Liver (tissue), 9 donors: ENCODE results near the gene SARM1. TPM values are rescaled to one million over a fixed set of nuclear protein-coding genes. Genes with fewer than 3 reads are reported as not detected.

Source experiments
- DNase-seq: peaks from one replicate; pipeline ENCODE4 v3.0.0-alpha.2; 2017; ENCODE audit warnings: low spot score
- H3K27ac ChIP-seq, 2 donors: one replicate each; pipeline ENCODE4 v1.7.0; 2013; ENCODE audit warnings: inconsistent platforms in 2 of 2, low read length in 2 of 2, control low read depth in 1 of 2, low read depth in 1 of 2, mild to moderate bottlenecking in 1 of 2
- H3K27me3 ChIP-seq, 4 donors: one replicate each; pipeline versions ENCODE4 v1.6.1 to v1.7.0; 2013; ENCODE audit warnings: low read length in 3 of 4, inconsistent platforms in 1 of 4, mild to moderate bottlenecking in 1 of 4, moderate library complexity in 1 of 4; ENCODE audit not compliant: control insufficient read depth in 4 of 4, insufficient read depth in 4 of 4
- H3K36me3 ChIP-seq, 4 donors: one replicate each; pipeline versions ENCODE4 v1.6.1 to v1.7.0; 2013; ENCODE audit warnings: low read length in 3 of 4, mild to moderate bottlenecking in 3 of 4, low read depth in 1 of 4, moderate library complexity in 1 of 4; ENCODE audit not compliant: control insufficient read depth in 4 of 4, insufficient read depth in 3 of 4
- H3K4me1 ChIP-seq, 4 donors: one replicate each; pipeline versions ENCODE4 v1.6.1 to v1.7.0; 2013; ENCODE audit warnings: low read length in 3 of 4, mild to moderate bottlenecking in 3 of 4, moderate library complexity in 1 of 4; ENCODE audit not compliant: control insufficient read depth in 4 of 4, insufficient read depth in 4 of 4
- H3K4me3 ChIP-seq, 3 donors: one replicate each; pipeline versions ENCODE4 v1.6.1 to v1.7.0; 2013; ENCODE audit warnings: low read length in 3 of 3, control low read depth in 1 of 3, low read depth in 1 of 3, mild to moderate bottlenecking in 1 of 3
- H3K9ac ChIP-seq, 2 donors: one replicate each; pipeline ENCODE4 v1.7.0; 2013; ENCODE audit warnings: low read length in 2 of 2, mild to moderate bottlenecking in 2 of 2, moderate library complexity in 2 of 2, control low read depth in 1 of 2, low read depth in 1 of 2
- H3K9me3 ChIP-seq, 4 donors: one replicate each; pipeline versions ENCODE4 v1.6.1 to v1.7.0; 2013; ENCODE audit warnings: low read length in 3 of 4; ENCODE audit not compliant: control insufficient read depth in 4 of 4
- EGR1 ChIP-seq, 2 donors: IDR thresholded peaks; 2 replicates each; pipeline ENCODE4 v1.6.1; 2016 to 2018; ENCODE audit warnings: antibody characterized with exemption in 2 of 2, low read depth in 2 of 2
- FOXA1 ChIP-seq: IDR thresholded peaks from 2 replicates; pipeline ENCODE4 v1.6.1; 2016; ENCODE audit warnings: antibody characterized with exemption
- FOXA2 ChIP-seq: IDR thresholded peaks from 2 replicates; pipeline ENCODE4 v1.6.1; 2016; ENCODE audit warnings: antibody characterized with exemption
- GABPA ChIP-seq, 2 donors: IDR thresholded peaks in 1 of 2; conservative IDR thresholded peaks in 1 of 2; 2 replicates each; pipeline ENCODE4 v1.6.1; 2016; ENCODE audit warnings: antibody characterized with exemption in 2 of 2, mild to moderate bottlenecking in 1 of 2, moderate library complexity in 1 of 2
- HNF4A ChIP-seq, 2 donors: conservative IDR thresholded peaks; 2 replicates each; pipeline ENCODE4 v1.6.1; 2016; ENCODE audit warnings: antibody characterized with exemption in 2 of 2, mild to moderate bottlenecking in 2 of 2
- HNF4G ChIP-seq: IDR thresholded peaks from 2 replicates; pipeline ENCODE4 v1.6.1; 2016; ENCODE audit warnings: antibody characterized with exemption
- JUND ChIP-seq, 2 donors: IDR thresholded peaks; 2 replicates each; pipeline ENCODE4 v1.6.1; 2016; ENCODE audit warnings: antibody characterized with exemption in 2 of 2
- NR2F2 ChIP-seq: IDR thresholded peaks from 2 replicates; pipeline ENCODE4 v1.6.1; 2016; ENCODE audit warnings: antibody characterized with exemption
- RAD21 ChIP-seq, 2 donors: IDR thresholded peaks; 2 replicates each; pipeline ENCODE4 v1.6.1; 2016; ENCODE audit warnings: antibody characterized with exemption in 2 of 2, mild to moderate bottlenecking in 2 of 2
- RXRA ChIP-seq, 2 donors: IDR thresholded peaks; 2 replicates each; pipeline ENCODE4 v1.6.1; 2017 to 2018; ENCODE audit warnings: antibody characterized with exemption in 2 of 2, mild to moderate bottlenecking in 1 of 2
- SP1 ChIP-seq: IDR thresholded peaks from 2 replicates; pipeline ENCODE4 v1.6.1; 2018; ENCODE audit warnings: antibody characterized with exemption, mild to moderate bottlenecking
- TAF1 ChIP-seq: conservative IDR thresholded peaks from 2 replicates; pipeline ENCODE4 v1.6.1; 2016; ENCODE audit warnings: antibody characterized with exemption, mild to moderate bottlenecking
- YY1 ChIP-seq: IDR thresholded peaks from 2 replicates; pipeline ENCODE4 v1.6.1; 2016; ENCODE audit warnings: antibody characterized with exemption, mild to moderate bottlenecking
- WGBS: extraction: QIAGEN DNeasy Blood & Tissue Kit; methylation state at CpG from one replicate; pipeline ENCODE4 v1.1.7; 2013; 5-methylcytosine and 5-hydroxymethylcytosine counted together
- polyA plus RNA-seq, 2 donors: library from polyadenylated mRNA; stranded (reverse) in 1 of 2; unstranded in 1 of 2; fragments of 200-250 nt in 1 of 2; fragments of >200 nt in 1 of 2; fragmentation: Nextera tagmentation in 1 of 2; extraction: Ambion mirVana in 1 of 2; gene quantifications; one replicate each; pipeline versions ENCODE4 v1.2.1 to v1.2.3, GENCODE V29; 2013 to 2015
- total RNA-seq, 2 donors: library from RNA; depleted of rRNA; stranded (reverse); fragments of >200 nt; gene quantifications; one replicate each; pipeline ENCODE4 v1.2.3, GENCODE V29; 2014
- TF ChIP-seq, protein P1 (sequence below): IDR thresholded peaks from 2 replicates; pipeline ENCODE4 v1.6.1; 2016; ENCODE audit warnings: antibody characterized with exemption
- TF ChIP-seq, protein P2 (sequence below): IDR thresholded peaks from 2 replicates; pipeline ENCODE4 v1.6.1; 2016; ENCODE audit warnings: antibody characterized with exemption, mild to moderate bottlenecking
- TF ChIP-seq, protein P3 (sequence below): IDR thresholded peaks from 2 replicates; pipeline ENCODE4 v1.6.1; 2016; ENCODE audit warnings: antibody characterized with exemption
- TF ChIP-seq, protein P4 (sequence below): IDR thresholded peaks from 2 replicates; pipeline ENCODE4 v1.6.1; 2016; ENCODE audit warnings: antibody characterized with exemption
- TF ChIP-seq, protein P5 (sequence below): fragments of 150-350 bp; IDR thresholded peaks from 2 replicates; pipeline ENCODE4 v1.5.1; 2017; ENCODE audit warnings: improper control_type of control experiment, low read depth, low read length; ENCODE audit not compliant: missing input control
- donor health status: healthy.
- donor health status: healthy.
- donor health status: healthy.
- donor health status: healthy.
- donor health status: healthy.

The SARM1 gene
- total and polyA plus RNA-seq, 4 donors = 2.4 to 5.4 (median 5.1) TPM

DNA sequence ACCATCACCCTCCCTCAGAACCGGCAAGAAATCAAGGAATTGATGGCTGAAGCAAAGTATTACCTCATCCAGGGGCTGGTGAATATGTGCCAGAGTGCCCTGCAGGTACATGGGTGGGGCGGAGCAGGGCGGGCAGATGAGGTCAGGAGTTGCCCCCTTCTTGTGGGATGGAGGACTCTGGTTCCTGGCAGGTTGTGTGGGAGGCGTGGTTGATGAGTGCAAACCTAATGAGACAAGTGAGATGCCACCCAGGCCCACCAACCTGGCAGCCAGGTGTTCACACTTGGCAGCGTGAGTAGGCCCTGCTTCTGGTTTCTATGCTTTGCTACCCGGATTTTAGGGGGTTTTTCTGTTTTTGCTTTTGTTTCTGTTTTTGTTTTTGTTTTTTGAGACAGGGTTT, 31.1 kb upstream of the SARM1 start:
- Histone ChIP-seq H3K9ac (no peak overlapping the region), H3K4me1 (peaks cover 10 to 49% (median 42%) of the 10 kb centered on the region in 4 donors), H3K27ac (no peak overlapping the region), H3K9me3 (no peaks in the 10 kb centered on the region), H3K4me3 (no peak overlapping the region), H3K36me3 (peaks cover 11 to 49% (median 35%) of the 10 kb centered on the region in 4 donors), H3K27me3 (no peaks in the 10 kb centered on the region)
- DNase-seq = no peak
- WGBS = 88% methylated on average over 6 of the region's 6 CpGs
- TF ChIP-seq TAF1 = no peak
- TF ChIP-seq JUND (IDR thresholded peaks at IDR 0.05) = no peak
- TF ChIP-seq, protein P1, sequence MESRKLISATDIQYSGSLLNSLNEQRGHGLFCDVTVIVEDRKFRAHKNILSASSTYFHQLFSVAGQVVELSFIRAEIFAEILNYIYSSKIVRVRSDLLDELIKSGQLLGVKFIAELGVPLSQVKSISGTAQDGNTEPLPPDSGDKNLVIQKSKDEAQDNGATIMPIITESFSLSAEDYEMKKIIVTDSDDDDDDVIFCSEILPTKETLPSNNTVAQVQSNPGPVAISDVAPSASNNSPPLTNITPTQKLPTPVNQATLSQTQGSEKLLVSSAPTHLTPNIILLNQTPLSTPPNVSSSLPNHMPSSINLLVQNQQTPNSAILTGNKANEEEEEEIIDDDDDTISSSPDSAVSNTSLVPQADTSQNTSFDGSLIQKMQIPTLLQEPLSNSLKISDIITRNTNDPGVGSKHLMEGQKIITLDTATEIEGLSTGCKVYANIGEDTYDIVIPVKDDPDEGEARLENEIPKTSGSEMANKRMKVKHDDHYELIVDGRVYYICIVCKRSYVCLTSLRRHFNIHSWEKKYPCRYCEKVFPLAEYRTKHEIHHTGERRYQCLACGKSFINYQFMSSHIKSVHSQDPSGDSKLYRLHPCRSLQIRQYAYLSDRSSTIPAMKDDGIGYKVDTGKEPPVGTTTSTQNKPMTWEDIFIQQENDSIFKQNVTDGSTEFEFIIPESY = no peak
- TF ChIP-seq RXRA (IDR thresholded peaks at IDR 0.05) = no peak
- TF ChIP-seq, protein P2, sequence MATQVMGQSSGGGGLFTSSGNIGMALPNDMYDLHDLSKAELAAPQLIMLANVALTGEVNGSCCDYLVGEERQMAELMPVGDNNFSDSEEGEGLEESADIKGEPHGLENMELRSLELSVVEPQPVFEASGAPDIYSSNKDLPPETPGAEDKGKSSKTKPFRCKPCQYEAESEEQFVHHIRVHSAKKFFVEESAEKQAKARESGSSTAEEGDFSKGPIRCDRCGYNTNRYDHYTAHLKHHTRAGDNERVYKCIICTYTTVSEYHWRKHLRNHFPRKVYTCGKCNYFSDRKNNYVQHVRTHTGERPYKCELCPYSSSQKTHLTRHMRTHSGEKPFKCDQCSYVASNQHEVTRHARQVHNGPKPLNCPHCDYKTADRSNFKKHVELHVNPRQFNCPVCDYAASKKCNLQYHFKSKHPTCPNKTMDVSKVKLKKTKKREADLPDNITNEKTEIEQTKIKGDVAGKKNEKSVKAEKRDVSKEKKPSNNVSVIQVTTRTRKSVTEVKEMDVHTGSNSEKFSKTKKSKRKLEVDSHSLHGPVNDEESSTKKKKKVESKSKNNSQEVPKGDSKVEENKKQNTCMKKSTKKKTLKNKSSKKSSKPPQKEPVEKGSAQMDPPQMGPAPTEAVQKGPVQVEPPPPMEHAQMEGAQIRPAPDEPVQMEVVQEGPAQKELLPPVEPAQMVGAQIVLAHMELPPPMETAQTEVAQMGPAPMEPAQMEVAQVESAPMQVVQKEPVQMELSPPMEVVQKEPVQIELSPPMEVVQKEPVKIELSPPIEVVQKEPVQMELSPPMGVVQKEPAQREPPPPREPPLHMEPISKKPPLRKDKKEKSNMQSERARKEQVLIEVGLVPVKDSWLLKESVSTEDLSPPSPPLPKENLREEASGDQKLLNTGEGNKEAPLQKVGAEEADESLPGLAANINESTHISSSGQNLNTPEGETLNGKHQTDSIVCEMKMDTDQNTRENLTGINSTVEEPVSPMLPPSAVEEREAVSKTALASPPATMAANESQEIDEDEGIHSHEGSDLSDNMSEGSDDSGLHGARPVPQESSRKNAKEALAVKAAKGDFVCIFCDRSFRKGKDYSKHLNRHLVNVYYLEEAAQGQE = no peak
- no peak for TF ChIP-seq FOXA1
- no peak for TF ChIP-seq RAD21 (IDR thresholded peaks at IDR 0.05)
- TF ChIP-seq HNF4A (conservative IDR thresholded peaks at IDR 0.05) = no peak
- no peak for TF ChIP-seq GABPA (IDR thresholded peaks at IDR 0.05 in 1 of 2, conservative IDR thresholded peaks at IDR 0.05 in 1 of 2)
- no peak for TF ChIP-seq HNF4G
- TF ChIP-seq YY1 = no peak

DNA sequence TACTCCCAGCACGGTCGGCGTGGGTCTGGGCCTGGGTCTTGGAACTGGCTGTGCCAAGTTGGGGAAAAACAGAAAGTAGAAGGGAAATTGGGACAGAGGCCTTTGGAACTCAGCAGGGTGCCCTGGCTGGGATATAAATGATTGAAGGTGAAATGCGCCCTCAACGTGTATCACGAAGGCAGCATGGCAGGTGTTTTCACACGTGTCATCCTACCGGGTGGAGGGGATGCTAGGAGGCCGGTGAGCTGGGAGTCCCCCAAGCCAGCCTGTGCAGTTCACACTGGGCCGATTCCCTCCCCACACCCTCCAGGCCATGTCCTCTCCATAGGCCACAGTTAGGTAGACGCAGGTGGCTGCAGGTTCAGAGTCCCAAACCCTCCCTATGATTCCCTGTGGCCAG, 30.0 kb upstream of the SARM1 start:
- no peak overlapping the region for H3K9ac ChIP-seq
- no peak for DNase-seq
- H3K4me1 ChIP-seq = peaks cover 17 to 59% (median 48%) of the 10 kb centered on the region in 4 donors
- no peaks in the 10 kb centered on the region for H3K27me3 ChIP-seq
- peaks cover 11 to 54% (median 36%) of the 10 kb centered on the region in 4 donors for H3K36me3 ChIP-seq
- no peak overlapping the region for H3K27ac ChIP-seq
- H3K9me3 ChIP-seq = no peaks in the 10 kb centered on the region
- 97% methylated on average over 11 of the region's 11 CpGs for WGBS
- no peak overlapping the region for H3K4me3 ChIP-seq
- TF ChIP-seq, protein P3, sequence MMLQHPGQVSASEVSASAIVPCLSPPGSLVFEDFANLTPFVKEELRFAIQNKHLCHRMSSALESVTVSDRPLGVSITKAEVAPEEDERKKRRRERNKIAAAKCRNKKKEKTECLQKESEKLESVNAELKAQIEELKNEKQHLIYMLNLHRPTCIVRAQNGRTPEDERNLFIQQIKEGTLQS = no peak
- TF ChIP-seq, protein P4, sequence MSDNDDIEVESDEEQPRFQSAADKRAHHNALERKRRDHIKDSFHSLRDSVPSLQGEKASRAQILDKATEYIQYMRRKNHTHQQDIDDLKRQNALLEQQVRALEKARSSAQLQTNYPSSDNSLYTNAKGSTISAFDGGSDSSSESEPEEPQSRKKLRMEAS = no peak
- TF ChIP-seq FOXA1 = no peak
- TF ChIP-seq HNF4A (conservative IDR thresholded peaks at IDR 0.05) = no peak
- no peak for TF ChIP-seq RXRA (IDR thresholded peaks at IDR 0.05)
- no peak for TF ChIP-seq FOXA2
- no peak for TF ChIP-seq SP1
- TF ChIP-seq TAF1 = no peak
- TF ChIP-seq YY1 = no peak
- no peak for TF ChIP-seq NR2F2
- no peak for TF ChIP-seq JUND (IDR thresholded peaks at IDR 0.05)
- TF ChIP-seq GABPA (IDR thresholded peaks at IDR 0.05 in 1 of 2, conservative IDR thresholded peaks at IDR 0.05 in 1 of 2) = no peak
- TF ChIP-seq EGR1 (IDR thresholded peaks at IDR 0.05; ENCODE audit: low read depth in 2 of 2) = no peak
- TF ChIP-seq, protein P5, sequence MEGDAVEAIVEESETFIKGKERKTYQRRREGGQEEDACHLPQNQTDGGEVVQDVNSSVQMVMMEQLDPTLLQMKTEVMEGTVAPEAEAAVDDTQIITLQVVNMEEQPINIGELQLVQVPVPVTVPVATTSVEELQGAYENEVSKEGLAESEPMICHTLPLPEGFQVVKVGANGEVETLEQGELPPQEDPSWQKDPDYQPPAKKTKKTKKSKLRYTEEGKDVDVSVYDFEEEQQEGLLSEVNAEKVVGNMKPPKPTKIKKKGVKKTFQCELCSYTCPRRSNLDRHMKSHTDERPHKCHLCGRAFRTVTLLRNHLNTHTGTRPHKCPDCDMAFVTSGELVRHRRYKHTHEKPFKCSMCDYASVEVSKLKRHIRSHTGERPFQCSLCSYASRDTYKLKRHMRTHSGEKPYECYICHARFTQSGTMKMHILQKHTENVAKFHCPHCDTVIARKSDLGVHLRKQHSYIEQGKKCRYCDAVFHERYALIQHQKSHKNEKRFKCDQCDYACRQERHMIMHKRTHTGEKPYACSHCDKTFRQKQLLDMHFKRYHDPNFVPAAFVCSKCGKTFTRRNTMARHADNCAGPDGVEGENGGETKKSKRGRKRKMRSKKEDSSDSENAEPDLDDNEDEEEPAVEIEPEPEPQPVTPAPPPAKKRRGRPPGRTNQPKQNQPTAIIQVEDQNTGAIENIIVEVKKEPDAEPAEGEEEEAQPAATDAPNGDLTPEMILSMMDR = no peak
- TF ChIP-seq, protein P2 = no peak
- TF ChIP-seq, protein P1 = no peak
- TF ChIP-seq HNF4G = no peak
